GM04503 (cell line): ENCODE measurements around the gene HNRNPC.
"Not testable (repeated sequence)": the region's sequence is repeated elsewhere in the genome, so short reads cannot be mapped to it uniquely, and the experiment has no call there.

ENCODE experiments used
- DNase-seq: peaks from one replicate; pipeline ENCODE4 v3.0.0-alpha.2; 2012; ENCODE audit warnings: low read depth

The HNRNPC gene

GRCh38 chr14:21191809-21192446 lies 77.3 kb downstream of the HNRNPC start:
- no peak for DNase-seq

DNA sequence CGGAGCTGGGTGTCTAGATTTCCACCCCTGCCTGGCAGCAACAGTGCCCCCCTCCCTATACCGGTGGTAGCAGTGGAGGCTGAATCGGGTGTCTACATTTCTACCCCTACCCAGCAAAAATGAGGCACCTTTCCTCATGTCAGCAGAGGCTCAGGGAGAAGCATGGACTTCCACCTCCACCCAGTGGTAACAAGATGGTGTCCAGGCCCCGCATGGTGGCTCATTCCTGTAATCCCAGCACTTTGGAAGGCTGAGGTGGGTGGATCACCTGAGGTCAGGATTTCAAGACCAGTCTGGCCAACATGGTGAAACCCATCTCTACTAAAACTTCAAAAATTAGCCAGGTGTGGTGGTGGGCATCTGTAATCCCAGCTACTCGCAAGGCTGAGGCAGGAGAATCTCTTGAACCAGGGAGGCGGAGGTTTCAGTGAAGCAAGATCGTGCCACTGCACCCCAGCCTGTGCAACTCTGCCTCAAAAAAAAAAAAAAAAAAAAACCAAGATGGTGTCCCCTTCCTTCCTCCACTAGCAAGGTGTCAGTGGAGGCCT lies 77.9 kb downstream of the HNRNPC start:
- no peak for DNase-seq

DNA sequence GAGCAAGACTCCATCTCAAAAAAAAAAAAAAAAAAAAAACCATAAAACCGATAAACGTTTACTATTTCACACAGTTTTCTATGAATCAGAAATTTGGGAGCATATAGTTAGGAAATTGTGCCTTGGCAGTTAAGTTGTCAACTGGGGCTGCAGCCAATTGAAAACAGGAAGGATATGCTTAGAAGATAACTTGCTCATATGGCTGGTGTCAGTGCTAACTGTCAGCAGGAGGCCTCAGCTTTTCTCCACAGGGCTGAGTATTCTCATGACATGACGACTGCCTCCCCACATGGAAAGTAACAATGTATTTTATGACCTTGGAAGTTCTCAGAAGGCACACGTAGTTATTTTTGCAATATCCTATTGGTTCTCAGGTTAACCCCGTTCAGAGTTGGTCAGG lies 83.8 kb downstream of the HNRNPC start:
- DNase-seq, result no peak

GRCh38 chr14:21184254-21184653 lies 85.0 kb downstream of the HNRNPC start:
- no peak for DNase-seq

DNA sequence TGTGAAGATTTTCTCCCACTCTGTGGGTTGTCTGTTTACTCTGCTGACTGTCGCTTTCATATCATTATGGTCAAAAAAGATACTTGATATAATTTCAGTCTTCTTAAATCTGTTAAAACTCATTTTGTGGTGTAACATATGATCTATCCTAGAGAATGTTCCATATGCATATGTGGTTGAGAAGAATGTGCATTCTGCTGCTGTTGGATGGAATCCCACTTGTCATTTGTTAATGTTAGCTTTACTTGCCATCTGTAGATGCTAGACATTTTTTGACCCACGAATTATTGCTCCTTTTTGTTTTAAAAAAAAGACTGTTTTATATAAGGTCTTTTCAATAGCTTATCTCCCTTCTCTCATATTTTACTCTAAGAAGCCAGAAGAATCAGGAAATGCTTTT lies 87.1 kb downstream of the HNRNPC start:
- DNase-seq, result no peak

DNA sequence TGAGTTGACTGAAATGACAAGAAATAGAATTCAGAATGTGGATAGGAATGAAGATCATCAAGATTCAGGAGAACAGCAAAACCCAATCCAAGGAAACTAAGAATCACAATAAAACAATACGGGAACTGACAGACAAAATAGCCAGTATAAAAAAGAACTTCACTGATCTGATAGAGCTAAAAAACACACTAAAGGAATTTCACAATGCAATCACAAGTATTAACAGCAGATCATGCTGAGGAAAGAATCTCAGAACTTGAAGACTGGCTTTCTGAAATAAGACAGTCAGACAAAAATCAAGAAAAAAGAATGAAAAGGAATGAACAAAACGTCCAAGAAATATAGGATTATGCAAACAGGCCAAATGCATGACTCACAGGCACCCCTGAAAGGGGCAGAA lies 98.1 kb downstream of the HNRNPC start:
- DNase-seq, result no peak

- DNase-seq, result no peak
Observed at GRCh38 chr14:21169573-21169972, 99.7 kb downstream of the HNRNPC start.

DNA sequence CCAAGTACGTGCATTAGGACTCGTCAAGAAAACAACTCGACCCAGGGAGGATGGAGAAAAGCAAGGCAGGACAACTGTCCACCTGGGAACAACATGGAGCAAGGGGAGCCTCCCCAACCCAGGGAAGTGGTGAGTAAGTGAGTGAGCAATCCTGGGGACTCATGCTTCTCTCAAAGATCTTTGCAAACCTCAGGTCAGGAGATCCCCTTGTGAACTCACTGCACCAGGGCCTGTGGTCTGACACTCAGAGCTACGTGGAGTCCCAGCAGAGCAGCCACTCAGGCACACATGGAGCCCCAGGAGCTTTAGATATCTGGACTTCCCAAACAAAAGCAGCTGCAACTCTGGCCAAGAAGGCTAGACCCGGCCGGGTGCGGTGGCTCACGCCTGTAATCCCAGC lies 101.2 kb downstream of the HNRNPC start:
- DNase-seq, result no peak

GRCh38 chr14:21165670-21166069 lies 103.6 kb downstream of the HNRNPC start:
- DNase-seq, result not testable (repeated sequence)

DNA sequence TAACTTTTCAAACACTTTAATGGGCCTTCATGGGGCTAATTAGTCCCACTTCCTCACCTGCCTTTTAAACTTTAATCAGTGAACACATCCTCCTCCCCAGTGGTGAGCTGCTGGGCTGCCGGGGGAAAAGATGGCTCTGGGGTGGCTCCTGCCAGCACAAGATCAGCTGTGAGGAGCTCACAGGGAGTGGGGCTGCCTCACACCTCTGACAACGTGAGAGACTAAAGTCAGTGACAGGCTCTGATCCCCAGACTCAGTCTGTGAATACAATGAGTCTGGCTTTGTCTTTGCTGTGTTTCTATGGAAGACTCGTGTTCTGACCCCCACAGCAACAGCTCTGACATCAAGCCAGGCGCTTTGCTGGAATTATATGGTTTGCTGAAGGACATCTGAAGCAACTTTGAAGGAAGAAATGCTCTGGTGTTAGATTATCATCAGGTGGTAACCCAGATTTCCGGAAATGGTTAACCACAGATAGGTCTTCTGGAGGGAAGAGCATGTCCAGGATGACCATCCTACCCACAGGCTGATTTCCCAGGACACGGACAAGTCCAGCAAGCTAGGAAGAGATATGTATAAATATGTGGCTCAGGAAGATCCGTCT lies 104.1 kb downstream of the HNRNPC start:
- DNase-seq, result not testable (repeated sequence)

- no peak for DNase-seq
Observed at GRCh38 chr14:21163871-21164291, 105.4 kb downstream of the HNRNPC start.

- DNase-seq, result no peak
Observed at GRCh38 chr14:21162081-21162480, 107.2 kb downstream of the HNRNPC start.

GRCh38 chr14:21160061-21160610 lies 109.1 kb downstream of the HNRNPC start:
- no peak for DNase-seq
